ENCODE data around the gene TPCN2. TPM values are rescaled to one million over a fixed set of nuclear protein-coding genes. Genes with fewer than 3 reads are reported as not detected.

Gene TPCN2
- total and polyA plus RNA-seq, 3 experiments from 2014 or later, result 4.0 to 12.9 (median 12.3) TPM

GRCh38 chr11:69173925-69174581 is 125.3 kb downstream of the TPCN2 start:
- H3K36me3 Mint-ChIP-seq, result no peaks in the 10 kb centered on the region
- POLR2A ChIA-PET, result no interaction called here

DNA sequence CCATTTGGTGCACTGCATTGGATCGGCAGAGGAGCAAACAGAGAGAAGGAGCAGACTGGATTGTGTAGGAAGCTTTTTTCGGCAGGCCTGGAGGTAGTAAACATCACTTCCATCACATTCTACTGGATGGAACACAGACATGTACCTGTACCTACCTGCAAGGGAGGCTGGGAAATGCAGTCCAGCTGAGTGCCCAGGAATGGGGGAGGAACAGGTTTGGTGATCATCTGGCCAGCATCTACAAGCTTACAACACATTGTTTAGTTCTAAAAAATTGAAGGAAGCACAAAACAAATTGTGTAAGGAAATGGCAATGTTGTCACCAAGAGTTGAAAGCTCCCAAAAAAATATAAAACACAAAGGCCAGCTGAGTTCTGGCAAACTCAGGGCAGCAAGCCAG is 126.1 kb downstream of the TPCN2 start:
- H3K4me3 Mint-ChIP-seq, result no peak overlapping the region
- POLR2A ChIA-PET, result no interaction called here
- H3K9me3 Mint-ChIP-seq, result peaks cover 2 to 17% (median 5%) of the 10 kb centered on the region in 5 donors
- no peaks in the 10 kb centered on the region for H3K4me1 ChIP-seq (ENCODE audit: insufficient read depth, low read length)
- H3K27me3 ChIP-seq (ENCODE audit: insufficient read depth, low read length, poor library complexity, severe bottlenecking), result no peaks in the 10 kb centered on the region
- no peak overlapping the region for H3K27ac ChIP-seq (ENCODE audit: low read depth, low read length)
- no peaks in the 10 kb centered on the region for H3K4me1 Mint-ChIP-seq
- no peaks in the 10 kb centered on the region for H3K36me3 ChIP-seq (ENCODE audit: insufficient read depth, low read length)
- no peak overlapping the region for H3K27ac Mint-ChIP-seq
- peaks cover 9% of the 10 kb centered on the region in 2 donors for H3K27me3 Mint-ChIP-seq
- no peak overlapping the region for H3K4me3 ChIP-seq (ENCODE audit: low read length)
- DNase-seq, result peak in 1 of 5 donors; percentile 26
- H3K9me3 ChIP-seq (ENCODE audit: low read length), result no peaks in the 10 kb centered on the region
- CTCF ChIA-PET, result no interaction called here
- H3K36me3 Mint-ChIP-seq, result no peaks in the 10 kb centered on the region

More at GRCh38 chr11:69173925-69174581, 125.3 kb downstream of the TPCN2 start:
- no peaks in the 10 kb centered on the region for H3K27me3 ChIP-seq (ENCODE audit: insufficient read depth, low read length, poor library complexity, severe bottlenecking)
- CTCF ChIA-PET, result no interaction called here
- Mint-ChIP-seq H3K27ac (no peak overlapping the region), H3K4me3 (no peak overlapping the region), H3K9me3 (peaks cover 2 to 17% (median 5%) of the 10 kb centered on the region in 5 donors), H3K27me3 (peaks cover 6 to 7% of the 10 kb centered on the region in 2 donors), H3K4me1 (no peaks in the 10 kb centered on the region)
- H3K4me1 ChIP-seq (ENCODE audit: insufficient read depth, low read length), result no peaks in the 10 kb centered on the region
- DNase-seq, result peak in 1 of 5 donors; percentile 17
- no peaks in the 10 kb centered on the region for H3K9me3 ChIP-seq (ENCODE audit: low read length)
- H3K4me3 ChIP-seq (ENCODE audit: low read length), result no peak overlapping the region
- H3K27ac ChIP-seq (ENCODE audit: low read depth, low read length), result no peak overlapping the region
- no peaks in the 10 kb centered on the region for H3K36me3 ChIP-seq (ENCODE audit: insufficient read depth, low read length)

DNA sequence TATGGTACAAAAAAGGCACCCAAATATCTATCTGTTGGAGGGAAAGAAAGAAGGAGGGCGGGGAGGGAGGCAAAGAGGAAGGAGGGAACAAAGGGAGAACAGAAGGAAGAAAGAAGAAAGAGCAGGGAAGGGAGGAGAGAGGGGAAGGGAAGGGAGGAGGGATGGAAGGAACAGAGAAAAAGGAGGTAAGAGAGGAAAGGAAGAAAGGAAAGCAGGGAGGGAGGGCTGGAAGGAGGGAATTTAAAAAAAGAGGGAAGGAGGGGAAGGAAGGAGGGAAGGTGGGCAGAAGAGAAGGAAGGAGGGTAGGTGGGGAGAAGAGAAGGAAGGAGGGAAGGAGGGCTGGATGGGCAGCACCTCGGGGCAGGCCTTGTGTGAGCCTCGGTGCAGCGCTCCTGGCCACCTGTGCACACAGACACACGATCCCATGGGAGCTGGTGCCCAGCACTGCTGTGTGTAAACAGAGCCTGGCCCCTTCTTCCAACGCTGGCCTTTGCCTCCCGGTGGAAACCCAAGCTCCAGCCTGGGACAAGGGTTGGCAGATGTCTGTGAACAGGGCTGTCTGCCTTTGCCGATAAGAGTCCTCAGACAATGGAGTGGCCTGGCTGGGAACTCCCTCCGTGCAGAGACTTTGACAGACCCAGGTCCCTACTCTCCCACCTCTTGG is 130.2 kb downstream of the TPCN2 start:
- no peaks in the 10 kb centered on the region for H3K4me1 ChIP-seq (ENCODE audit: insufficient read depth, low read length)
- H3K9me3 ChIP-seq (ENCODE audit: low read length), result no peaks in the 10 kb centered on the region
- no peak overlapping the region for H3K4me3 Mint-ChIP-seq
- DNase-seq, result peak in 1 of 5 donors; percentile 30
- no peaks in the 10 kb centered on the region for H3K36me3 Mint-ChIP-seq
- CTCF ChIA-PET, result no interaction called here
- H3K9me3 Mint-ChIP-seq, result peaks cover 2 to 19% (median 5%) of the 10 kb centered on the region in 5 donors
- no peaks in the 10 kb centered on the region for H3K4me1 Mint-ChIP-seq
- no peak overlapping the region for H3K4me3 ChIP-seq (ENCODE audit: low read length)
- H3K27ac ChIP-seq (ENCODE audit: low read depth, low read length), result no peak overlapping the region
- POLR2A ChIA-PET, result no interaction called here
- no peaks in the 10 kb centered on the region for H3K27me3 ChIP-seq (ENCODE audit: insufficient read depth, low read length, poor library complexity, severe bottlenecking)
- H3K27me3 Mint-ChIP-seq, result peaks cover 15 to 23% of the 10 kb centered on the region in 2 donors
- no peaks in the 10 kb centered on the region for H3K36me3 ChIP-seq (ENCODE audit: insufficient read depth, low read length)
- no peak overlapping the region for H3K27ac Mint-ChIP-seq

GRCh38 chr11:69180226-69180625 is 131.5 kb downstream of the TPCN2 start:
- no peaks in the 10 kb centered on the region for H3K36me3 ChIP-seq (ENCODE audit: insufficient read depth, low read length)
- H3K27me3 ChIP-seq (ENCODE audit: insufficient read depth, low read length, poor library complexity, severe bottlenecking), result no peaks in the 10 kb centered on the region
- H3K4me1 ChIP-seq (ENCODE audit: insufficient read depth, low read length), result no peaks in the 10 kb centered on the region
- peak in 1 of 5 donors; percentile 10 for DNase-seq
- no peak overlapping the region for H3K27ac Mint-ChIP-seq
- peaks cover 14 to 27% of the 10 kb centered on the region in 2 donors for H3K27me3 Mint-ChIP-seq
- no peaks in the 10 kb centered on the region for H3K4me1 Mint-ChIP-seq
- peaks cover 0 to 12% (median 4%) of the 10 kb centered on the region in 5 donors for H3K9me3 Mint-ChIP-seq
- ChIA-PET POLR2A (no interaction called here), CTCF (no interaction called here)
- no peak overlapping the region for H3K4me3 Mint-ChIP-seq
- H3K27ac ChIP-seq (ENCODE audit: low read depth, low read length), result no peak overlapping the region
- no peaks in the 10 kb centered on the region for H3K36me3 Mint-ChIP-seq
- no peak overlapping the region for H3K4me3 ChIP-seq (ENCODE audit: low read length)
- H3K9me3 ChIP-seq (ENCODE audit: low read length), result no peaks in the 10 kb centered on the region

DNA sequence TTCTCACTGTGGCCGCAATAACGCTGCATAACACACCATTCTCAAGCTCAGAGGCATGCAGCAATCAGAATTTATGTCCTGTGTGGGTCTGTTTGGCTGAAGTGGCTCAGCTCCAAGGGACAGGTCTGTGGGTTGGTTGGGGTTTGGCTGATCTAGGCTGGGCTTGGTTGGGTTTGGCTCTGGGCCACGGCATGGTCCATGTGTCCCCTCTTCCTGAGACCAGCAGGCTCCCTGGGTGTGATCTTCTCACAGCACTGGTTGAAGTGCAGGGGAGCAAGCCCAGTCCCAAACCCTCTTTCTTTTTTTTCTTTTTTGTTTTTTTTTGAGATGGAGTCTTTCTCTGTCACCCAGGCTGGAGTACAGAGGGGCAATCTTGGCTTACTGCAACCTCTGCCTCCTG is 132.0 kb downstream of the TPCN2 start:
- CTCF ChIA-PET, result no interaction called here
- Mint-ChIP-seq H3K27me3 (peaks cover 14 to 27% of the 10 kb centered on the region in 2 donors), H3K4me3 (no peak overlapping the region), H3K36me3 (no peaks in the 10 kb centered on the region), H3K9me3 (peaks cover 0 to 8% (median 4%) of the 10 kb centered on the region in 5 donors), H3K27ac (no peak overlapping the region), H3K4me1 (no peaks in the 10 kb centered on the region)
- H3K4me3 ChIP-seq (ENCODE audit: low read length), result no peak overlapping the region
- H3K4me1 ChIP-seq (ENCODE audit: insufficient read depth, low read length), result no peaks in the 10 kb centered on the region
- POLR2A ChIA-PET, result no interaction called here
- no peaks in the 10 kb centered on the region for H3K9me3 ChIP-seq (ENCODE audit: low read length)
- no peaks in the 10 kb centered on the region for H3K36me3 ChIP-seq (ENCODE audit: insufficient read depth, low read length)
- DNase-seq, result peak in 1 of 5 donors; percentile 26
- no peaks in the 10 kb centered on the region for H3K27me3 ChIP-seq (ENCODE audit: insufficient read depth, low read length, poor library complexity, severe bottlenecking)
- no peak overlapping the region for H3K27ac ChIP-seq (ENCODE audit: low read depth, low read length)

DNA sequence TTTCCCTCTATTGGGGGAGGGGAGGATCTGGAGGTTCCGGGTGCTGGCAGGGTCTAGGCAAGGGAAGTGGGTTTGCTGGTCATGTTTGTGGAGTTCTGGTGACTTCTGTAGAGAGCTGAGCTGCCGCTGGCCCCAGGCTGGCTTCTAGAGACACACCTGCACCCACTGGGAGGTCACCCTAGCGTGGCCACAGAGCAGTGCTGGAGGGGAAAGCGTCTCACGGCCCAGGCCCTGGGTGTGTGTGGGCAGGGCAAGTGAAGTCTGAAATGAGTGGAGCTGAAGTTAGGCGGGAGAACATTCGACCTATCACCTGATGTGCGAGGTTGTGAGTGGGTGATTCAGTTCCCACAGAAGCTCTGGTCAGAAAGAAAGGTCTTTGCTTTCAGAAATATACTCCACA is 134.9 kb downstream of the TPCN2 start:
- H3K4me1 ChIP-seq (ENCODE audit: insufficient read depth, low read length), result no peaks in the 10 kb centered on the region
- Mint-ChIP-seq H3K9me3 (peaks cover 0 to 7% (median 4%) of the 10 kb centered on the region in 5 donors), H3K4me3 (no peak overlapping the region), H3K4me1 (no peaks in the 10 kb centered on the region), H3K36me3 (peaks cover 0 to 4% (median 0%) of the 10 kb centered on the region in 3 donors), H3K27me3 (peaks cover 21 to 38% of the 10 kb centered on the region in 2 donors), H3K27ac (no peak overlapping the region)
- POLR2A ChIA-PET, result no interaction called here
- DNase-seq, result peak in 1 of 5 donors; percentile 0
- no peak overlapping the region for H3K4me3 ChIP-seq (ENCODE audit: low read length)
- H3K27me3 ChIP-seq (ENCODE audit: insufficient read depth, low read length, poor library complexity, severe bottlenecking), result no peaks in the 10 kb centered on the region
- no peak overlapping the region for H3K27ac ChIP-seq (ENCODE audit: low read depth, low read length)
- H3K36me3 ChIP-seq (ENCODE audit: insufficient read depth, low read length), result no peaks in the 10 kb centered on the region
- no peaks in the 10 kb centered on the region for H3K9me3 ChIP-seq (ENCODE audit: low read length)
- CTCF ChIA-PET, result no interaction called here

Other genes with a start within 250 kb of the TPCN2 start
- gene CPT1A, start 207.0 kb upstream of the TPCN2 start, total RNA-seq, result 10 to 100 TPM; 25.6 to 27.4 TPM
- gene CPT1A, start 207.0 kb upstream of the TPCN2 start, polyA plus RNA-seq, result 9.8 TPM
- gene MRPL21, start 145.1 kb upstream of the TPCN2 start, total RNA-seq, result 100 to 1,000 TPM; 101 to 104 TPM
- 96.3 TPM for gene MRPL21, start 145.1 kb upstream of the TPCN2 start, polyA plus RNA-seq
- gene IGHMBP2, start 145.0 kb upstream of the TPCN2 start, total RNA-seq, result 10 to 100 TPM; 25.7 to 27.8 TPM
- 9.9 TPM for gene IGHMBP2, start 145.0 kb upstream of the TPCN2 start, polyA plus RNA-seq
- gene MRGPRD, start 67.9 kb upstream of the TPCN2 start, total RNA-seq, result not detected
- gene MRGPRD, start 67.9 kb upstream of the TPCN2 start, polyA plus RNA-seq, result not detected
- gene MRGPRF, start 35.7 kb upstream of the TPCN2 start, total RNA-seq, result not detected
- gene MRGPRF, start 35.7 kb upstream of the TPCN2 start, polyA plus RNA-seq, result not detected
- gene SMIM38, start 107.0 kb downstream of the TPCN2 start, total RNA-seq, result 1 to 10 TPM; 1.4 to 1.8 TPM
- not detected for gene SMIM38, start 107.0 kb downstream of the TPCN2 start, polyA plus RNA-seq
- gene MYEOV, start 245.2 kb downstream of the TPCN2 start, total RNA-seq, result under 1 TPM in 1 of 2 experiments, not detected in 1; 0.89 TPM
- gene MYEOV, start 245.2 kb downstream of the TPCN2 start, polyA plus RNA-seq, result not detected